Sigmoid colon (tissue), 4 donors: ENCODE measurements around the gene CAMTA1.

Experiments used
- CTCF ChIP-seq, 4 experiments: fragments of 450-650 bp in 3 of 4; fragments of 200-600 bp in 1 of 4; IDR thresholded peaks; one replicate each; pipeline ENCODE4 v1.5.1; 2016 to 2019; ENCODE audit warnings: antibody characterized with exemption in 4 of 4, mild to moderate bottlenecking in 3 of 4, moderate library complexity in 2 of 4
- EP300 ChIP-seq, 4 donors: sonication (generic); formaldehyde crosslinking; IDR thresholded peaks; one replicate each; pipeline ENCODE4 v1.6.1; 2017; ENCODE audit warnings: antibody characterized with exemption in 4 of 4

- TF ChIP-seq CTCF (IDR thresholded peaks at IDR 0.05) (no peak), EP300 (IDR thresholded peaks at IDR 0.05) (no peak)
These were observed 177.3 kb downstream of the CAMTA1 start for GRCh38 chr1:6962478-6962995.
